ENCODE results near the gene TMPRSS2.

Gene TMPRSS2

GRCh38 chr21:41480086-41480690, 27.8 kb downstream of the TMPRSS2 start:
- no peak for FAIRE-seq

GRCh38 chr21:41479686-41480085, 28.3 kb downstream of the TMPRSS2 start:
- FAIRE-seq = no peak

- no peak for FAIRE-seq
Measured at GRCh38 chr21:41478319-41479177, 29.4 kb downstream of the TMPRSS2 start.

- no peak for FAIRE-seq
Measured at GRCh38 chr21:41477641-41478318, 30.2 kb downstream of the TMPRSS2 start.

- FAIRE-seq = no peak
Measured at GRCh38 chr21:41475714-41476420, 32.1 kb downstream of the TMPRSS2 start.

GRCh38 chr21:41472753-41473548, 35.0 kb downstream of the TMPRSS2 start:
- FAIRE-seq = no peak

- FAIRE-seq = no peak
Measured at GRCh38 chr21:41470054-41470453, 37.9 kb downstream of the TMPRSS2 start.

- no peak for FAIRE-seq
Measured at GRCh38 chr21:41466024-41466820, 41.7 kb downstream of the TMPRSS2 start.

- FAIRE-seq = no peak
Measured at GRCh38 chr21:41465176-41465781, 42.7 kb downstream of the TMPRSS2 start.

- FAIRE-seq = no peak
Measured at GRCh38 chr21:41460578-41461527, 47.1 kb downstream of the TMPRSS2 start.

GRCh38 chr21:41459884-41460534, 47.9 kb downstream of the TMPRSS2 start:
- FAIRE-seq = no peak

GRCh38 chr21:41458559-41458958, 49.4 kb downstream of the TMPRSS2 start:
- FAIRE-seq = no peak

GRCh38 chr21:41458121-41458520, 49.8 kb downstream of the TMPRSS2 start:
- no peak for FAIRE-seq

GRCh38 chr21:41453761-41454160, 54.2 kb downstream of the TMPRSS2 start:
- FAIRE-seq = no peak

- FAIRE-seq = no peak
Measured at GRCh38 chr21:41453198-41453597, 54.8 kb downstream of the TMPRSS2 start.

GRCh38 chr21:41451753-41452676, 55.9 kb downstream of the TMPRSS2 start:
- FAIRE-seq = no peak

- FAIRE-seq = no peak
Measured at GRCh38 chr21:41449613-41450012, 58.3 kb downstream of the TMPRSS2 start.

- FAIRE-seq = no peak
Measured at GRCh38 chr21:41447356-41447755, 60.6 kb downstream of the TMPRSS2 start.
